ENCODE results near the gene ACBD5. TPM values are rescaled to one million over a fixed set of nuclear protein-coding genes. Genes with fewer than 3 reads are reported as not detected.
"Not testable (repeated sequence)": the region's sequence is repeated elsewhere in the genome, so short reads cannot be mapped to it uniquely, and the experiment has no call there.

ACBD5 gene, protein sequence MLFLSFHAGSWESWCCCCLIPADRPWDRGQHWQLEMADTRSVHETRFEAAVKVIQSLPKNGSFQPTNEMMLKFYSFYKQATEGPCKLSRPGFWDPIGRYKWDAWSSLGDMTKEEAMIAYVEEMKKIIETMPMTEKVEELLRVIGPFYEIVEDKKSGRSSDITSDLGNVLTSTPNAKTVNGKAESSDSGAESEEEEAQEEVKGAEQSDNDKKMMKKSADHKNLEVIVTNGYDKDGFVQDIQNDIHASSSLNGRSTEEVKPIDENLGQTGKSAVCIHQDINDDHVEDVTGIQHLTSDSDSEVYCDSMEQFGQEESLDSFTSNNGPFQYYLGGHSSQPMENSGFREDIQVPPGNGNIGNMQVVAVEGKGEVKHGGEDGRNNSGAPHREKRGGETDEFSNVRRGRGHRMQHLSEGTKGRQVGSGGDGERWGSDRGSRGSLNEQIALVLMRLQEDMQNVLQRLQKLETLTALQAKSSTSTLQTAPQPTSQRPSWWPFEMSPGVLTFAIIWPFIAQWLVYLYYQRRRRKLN
- 10 to 100 TPM; 11.1 to 16.8 TPM for total RNA-seq

DNA sequence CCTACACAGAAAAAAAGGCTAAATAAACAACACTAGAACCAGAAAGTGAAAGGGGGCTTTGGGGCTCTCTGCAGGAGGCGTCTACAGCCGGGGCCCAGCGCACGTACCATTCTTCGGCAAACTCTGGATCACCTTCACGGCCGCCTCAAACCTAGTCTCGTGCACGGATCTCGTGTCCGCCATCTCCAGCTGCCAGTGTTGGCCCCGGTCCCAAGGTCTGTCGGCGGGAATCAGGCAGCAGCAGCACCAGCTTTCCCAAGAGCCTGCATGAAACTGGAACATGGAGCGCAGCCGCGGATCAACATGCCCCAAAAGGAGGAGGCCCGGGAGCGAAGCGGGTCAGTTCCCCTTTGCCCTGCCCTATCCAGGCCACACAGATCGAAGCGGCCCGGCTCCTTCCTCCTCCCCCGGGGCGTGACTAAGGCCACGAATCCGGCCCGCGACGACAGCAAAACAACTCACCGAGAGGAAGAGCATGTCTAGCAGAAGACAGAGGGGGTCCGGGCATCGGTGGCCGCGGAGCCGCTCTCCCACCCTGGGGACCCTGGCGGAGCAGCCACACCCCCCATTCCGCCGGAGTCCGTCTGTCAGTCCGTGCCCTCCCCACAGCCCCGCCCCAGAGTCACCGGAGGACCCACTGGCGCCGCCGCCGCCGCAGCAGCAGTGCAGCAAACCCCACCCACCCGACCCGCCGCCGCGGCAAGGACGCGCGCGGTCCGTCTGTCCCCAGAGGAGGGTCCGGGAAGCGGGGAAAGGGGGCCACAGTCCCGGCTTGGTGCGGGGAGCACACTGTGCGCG lies at the start of gene ACBD5:
ACBD5 (minus strand) TSS at position 586 of the 798 bp plus-strand sequence; CDS start at position 477, 109 bp downstream.
- H3K4me3 ChIP-seq: peak within 1 kb of the TSS; percentile 78
- H3K9me3 ChIP-seq: no peaks in the 10 kb centered on the region
- peaks cover 17 to 23% of the 10 kb centered on the region in 2 donors for H3K4me1 ChIP-seq (ENCODE audit: control insufficient read depth in 1 of 2, low read depth in 2 of 2)
- TF ChIP-seq, protein P1, sequence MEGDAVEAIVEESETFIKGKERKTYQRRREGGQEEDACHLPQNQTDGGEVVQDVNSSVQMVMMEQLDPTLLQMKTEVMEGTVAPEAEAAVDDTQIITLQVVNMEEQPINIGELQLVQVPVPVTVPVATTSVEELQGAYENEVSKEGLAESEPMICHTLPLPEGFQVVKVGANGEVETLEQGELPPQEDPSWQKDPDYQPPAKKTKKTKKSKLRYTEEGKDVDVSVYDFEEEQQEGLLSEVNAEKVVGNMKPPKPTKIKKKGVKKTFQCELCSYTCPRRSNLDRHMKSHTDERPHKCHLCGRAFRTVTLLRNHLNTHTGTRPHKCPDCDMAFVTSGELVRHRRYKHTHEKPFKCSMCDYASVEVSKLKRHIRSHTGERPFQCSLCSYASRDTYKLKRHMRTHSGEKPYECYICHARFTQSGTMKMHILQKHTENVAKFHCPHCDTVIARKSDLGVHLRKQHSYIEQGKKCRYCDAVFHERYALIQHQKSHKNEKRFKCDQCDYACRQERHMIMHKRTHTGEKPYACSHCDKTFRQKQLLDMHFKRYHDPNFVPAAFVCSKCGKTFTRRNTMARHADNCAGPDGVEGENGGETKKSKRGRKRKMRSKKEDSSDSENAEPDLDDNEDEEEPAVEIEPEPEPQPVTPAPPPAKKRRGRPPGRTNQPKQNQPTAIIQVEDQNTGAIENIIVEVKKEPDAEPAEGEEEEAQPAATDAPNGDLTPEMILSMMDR (IDR thresholded peaks at IDR 0.05): no peak
- H3K27me3 ChIP-seq (replicated peaks; ENCODE audit: insufficient read depth): no peaks in the 10 kb centered on the region
- DNase-seq (ENCODE audit: low spot score): peak; percentile 73
- H3K36me3 ChIP-seq: no peaks in the 10 kb centered on the region
- ATAC-seq (ENCODE audit: insufficient number of reproducible peaks, low FRiP score, low read depth): peak; percentile 25
- H3K27ac ChIP-seq: peak within 1 kb of the TSS; percentile 97

DNA sequence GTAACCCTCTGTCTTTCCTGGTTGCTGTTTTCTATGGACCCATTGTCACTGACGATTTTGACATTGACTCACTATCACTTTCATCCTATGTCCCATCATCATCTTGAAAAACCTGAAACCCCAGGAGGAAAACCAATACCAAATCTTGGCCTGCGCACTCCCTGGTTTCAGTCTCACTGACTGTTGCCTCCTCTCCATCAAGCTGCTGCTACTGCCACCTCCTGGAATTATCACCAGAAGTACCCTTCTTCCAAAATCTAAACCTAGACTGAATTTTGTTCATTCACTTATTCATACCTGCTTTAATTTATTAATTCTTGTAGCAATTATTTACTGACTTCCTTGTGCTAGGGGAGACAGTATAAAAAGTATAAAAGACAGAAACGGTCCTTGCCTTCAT lies 44.5 kb upstream of the ACBD5 start:
- Histone ChIP-seq H3K36me3 (no peaks in the 10 kb centered on the region), H3K4me1 (ENCODE audit: control insufficient read depth in 1 of 2, low read depth in 2 of 2) (no peaks in the 10 kb centered on the region), H3K4me3 (no peak overlapping the region), H3K27ac (no peak overlapping the region), H3K9me3 (no peaks in the 10 kb centered on the region), H3K27me3 (replicated peaks; ENCODE audit: insufficient read depth) (no peaks in the 10 kb centered on the region)
- TF ChIP-seq, protein P1 (IDR thresholded peaks at IDR 0.05): no peak
- no peak for DNase-seq (ENCODE audit: low spot score)
- ATAC-seq (ENCODE audit: insufficient number of reproducible peaks, low FRiP score, low read depth): no peak

DNA sequence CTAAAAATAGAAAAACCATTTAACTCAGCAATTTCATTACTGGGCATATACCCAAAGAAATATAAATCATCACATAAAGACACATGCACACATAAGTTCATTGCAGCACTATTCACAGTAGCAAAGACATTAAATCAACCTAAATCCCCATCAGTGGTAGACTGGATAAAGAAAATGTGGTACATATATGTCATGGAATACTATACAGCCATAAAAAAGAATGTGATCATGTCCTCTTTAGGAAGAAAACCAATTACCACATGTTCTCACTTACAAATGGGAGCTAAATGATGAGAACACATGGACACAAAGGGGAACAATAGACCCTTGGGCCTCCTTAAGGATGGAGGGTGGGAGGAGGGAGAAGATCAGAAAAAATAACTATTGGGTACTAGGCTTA lies 36.0 kb upstream of the ACBD5 start:
- ATAC-seq (ENCODE audit: insufficient number of reproducible peaks, low FRiP score, low read depth) (no peak), DNase-seq (ENCODE audit: low spot score) (no peak)
- Histone ChIP-seq H3K27me3 (replicated peaks; ENCODE audit: insufficient read depth) (no peaks in the 10 kb centered on the region), H3K36me3 (no peaks in the 10 kb centered on the region), H3K27ac (no peak overlapping the region), H3K4me3 (no peak overlapping the region), H3K9me3 (peaks cover 3% of the 10 kb centered on the region), H3K4me1 (ENCODE audit: control insufficient read depth in 1 of 2, low read depth in 2 of 2) (no peaks in the 10 kb centered on the region)
- TF ChIP-seq, protein P1 (IDR thresholded peaks at IDR 0.05): no peak

DNA sequence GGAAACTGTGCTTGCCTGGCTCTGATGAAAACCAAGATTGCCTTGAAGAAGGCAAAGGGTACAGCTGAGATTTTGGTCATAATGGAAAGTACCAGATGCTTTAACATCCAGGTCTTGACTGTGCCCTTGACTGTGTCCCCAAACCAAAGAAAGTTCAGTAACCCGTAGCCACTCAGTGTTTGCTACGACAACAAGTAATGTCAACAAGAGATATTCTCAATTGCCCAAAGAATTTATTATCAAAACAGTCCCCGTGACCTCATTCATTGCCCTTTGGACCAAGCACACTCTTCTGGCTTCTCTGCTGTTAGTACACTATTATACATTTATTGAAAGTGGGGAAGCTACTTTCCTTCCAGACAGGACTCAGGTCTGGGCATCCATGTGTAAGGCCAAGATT lies 25.4 kb upstream of the ACBD5 start:
- not testable (repeated sequence) for H3K27me3 ChIP-seq (replicated peaks; ENCODE audit: insufficient read depth); H3K27ac ChIP-seq; ATAC-seq (ENCODE audit: insufficient number of reproducible peaks, low FRiP score, low read depth); H3K9me3 ChIP-seq; H3K4me3 ChIP-seq; DNase-seq (ENCODE audit: low spot score); H3K36me3 ChIP-seq; H3K4me1 ChIP-seq (ENCODE audit: control insufficient read depth in 1 of 2, low read depth in 2 of 2)

DNA sequence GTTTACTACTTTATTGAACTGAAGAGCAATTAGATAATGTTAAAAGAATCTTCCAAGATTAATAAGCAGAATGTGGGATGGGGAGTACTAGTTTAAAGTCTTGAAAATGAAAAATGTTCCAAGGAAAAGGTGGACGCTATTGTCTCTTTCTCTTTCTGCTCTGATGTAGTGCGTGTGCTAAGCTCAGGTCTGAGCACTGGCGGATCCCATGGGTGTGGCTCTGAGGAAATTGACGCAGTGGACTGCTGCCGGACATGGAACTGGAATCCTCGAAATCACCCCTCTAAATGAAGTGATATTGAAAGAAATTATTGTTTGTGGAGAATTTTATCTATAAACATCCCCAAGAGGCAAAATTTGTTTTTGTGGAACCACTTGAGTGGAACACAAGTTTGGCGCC lies 22.2 kb upstream of the ACBD5 start:
- H3K9me3 ChIP-seq; ATAC-seq (ENCODE audit: insufficient number of reproducible peaks, low FRiP score, low read depth); DNase-seq (ENCODE audit: low spot score); H3K36me3 ChIP-seq; H3K4me3 ChIP-seq; H3K27me3 ChIP-seq (replicated peaks; ENCODE audit: insufficient read depth); H3K27ac ChIP-seq: not testable (repeated sequence)
- H3K4me1 ChIP-seq (ENCODE audit: control insufficient read depth in 1 of 2, low read depth in 2 of 2): peaks cover 0 to 11% of the 10 kb centered on the region in 2 donors

Data from thoracic aorta (tissue), 2 donors.